NCI-H774 (cell line): ENCODE results near the gene NELFE.
"Not testable (repeated sequence)": the region's sequence is repeated elsewhere in the genome, so short reads cannot be mapped to it uniquely, and the experiment has no call there.

Source experiments
- DNase-seq: peaks from one replicate; lab custom pipeline; 2025; lab: John Stamatoyannopoulos, UW

The NELFE gene

DNA sequence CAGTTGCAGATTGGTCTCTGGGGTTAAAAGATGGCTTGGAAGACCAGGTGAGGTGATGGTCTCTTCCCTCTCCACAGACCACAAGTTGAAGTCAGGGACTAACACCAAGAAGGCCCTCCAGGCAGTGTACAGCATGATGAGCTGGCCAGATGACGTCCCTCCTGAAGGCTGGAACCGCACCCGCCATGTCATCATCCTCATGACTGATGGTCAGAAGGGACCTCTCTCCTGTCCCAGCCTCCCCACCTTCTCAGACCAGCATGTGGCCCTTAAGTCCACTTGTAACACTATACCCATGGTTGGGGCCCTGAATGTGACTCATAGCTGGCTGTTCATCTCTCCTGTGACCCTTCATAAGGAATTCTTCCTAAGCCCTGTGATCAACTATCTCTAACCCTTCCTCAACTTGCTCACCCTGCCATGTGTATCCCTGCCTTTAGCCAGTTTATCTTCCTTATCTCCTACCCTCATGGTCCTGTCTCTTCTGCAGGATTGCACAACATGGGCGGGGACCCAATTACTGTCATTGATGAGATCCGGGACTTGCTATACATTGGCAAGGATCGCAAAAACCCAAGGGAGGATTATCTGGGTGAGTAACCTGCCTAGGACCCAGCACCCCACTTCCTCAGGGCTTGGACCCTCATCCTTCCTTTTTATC, 9.9 kb downstream of the NELFE start:
- DNase-seq: no peak

DNA sequence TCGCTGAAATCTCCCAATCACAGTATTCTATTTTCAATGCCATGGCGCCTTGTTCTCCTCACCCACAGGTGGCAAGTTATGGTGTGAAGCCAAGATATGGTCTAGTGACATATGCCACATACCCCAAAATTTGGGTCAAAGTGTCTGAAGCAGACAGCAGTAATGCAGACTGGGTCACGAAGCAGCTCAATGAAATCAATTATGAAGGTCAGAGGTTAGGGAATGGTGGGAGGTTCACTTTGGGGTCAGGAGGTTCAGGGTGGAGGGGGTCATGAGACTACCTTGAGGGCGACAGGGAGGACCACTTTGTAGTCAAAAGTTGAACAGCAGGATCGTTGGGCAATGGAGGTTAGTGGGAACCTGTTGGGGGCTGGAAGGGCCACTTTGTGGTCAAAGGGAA, 10.5 kb downstream of the NELFE start:
- DNase-seq: no peak

- no peak for DNase-seq
These were observed 10.9 kb downstream of the NELFE start for GRCh38 chr6:31947864-31948263.

- DNase-seq: no peak
These were observed 11.6 kb downstream of the NELFE start for GRCh38 chr6:31947070-31947675.

GRCh38 chr6:31946370-31946885, 12.3 kb downstream of the NELFE start:
- DNase-seq: no peak

GRCh38 chr6:31945507-31946369, 13.0 kb downstream of the NELFE start, which contains the start of gene CFB:
CFB (plus strand) TSS chr6:31946095; CDS start chr6:31946222, 127 bp downstream.
- no peak for DNase-seq

DNA sequence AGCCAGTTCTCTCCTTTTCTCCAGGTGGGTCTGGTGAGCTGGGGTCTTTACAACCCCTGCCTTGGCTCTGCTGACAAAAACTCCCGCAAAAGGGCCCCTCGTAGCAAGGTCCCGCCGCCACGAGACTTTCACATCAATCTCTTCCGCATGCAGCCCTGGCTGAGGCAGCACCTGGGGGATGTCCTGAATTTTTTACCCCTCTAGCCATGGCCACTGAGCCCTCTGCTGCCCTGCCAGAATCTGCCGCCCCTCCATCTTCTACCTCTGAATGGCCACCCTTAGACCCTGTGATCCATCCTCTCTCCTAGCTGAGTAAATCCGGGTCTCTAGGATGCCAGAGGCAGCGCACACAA, 13.6 kb downstream of the NELFE start:
- DNase-seq: no peak

DNA sequence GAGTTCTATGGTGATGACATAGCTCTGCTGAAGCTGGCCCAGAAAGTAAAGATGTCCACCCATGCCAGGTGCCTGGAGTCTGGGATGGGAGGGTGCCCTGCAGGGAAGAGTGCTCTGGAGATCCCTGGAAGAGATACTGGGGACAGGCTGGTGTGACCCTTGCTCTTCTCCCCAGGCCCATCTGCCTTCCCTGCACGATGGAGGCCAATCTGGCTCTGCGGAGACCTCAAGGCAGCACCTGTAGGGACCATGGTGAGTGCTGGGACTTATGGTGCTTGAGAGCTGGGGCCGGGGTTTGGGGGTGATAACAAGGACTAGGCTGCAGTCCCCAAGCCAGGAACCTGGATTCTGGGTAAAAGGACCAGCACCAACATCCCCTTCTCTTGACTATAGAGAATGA, 15.0 kb downstream of the NELFE start:
- no peak for DNase-seq

- DNase-seq: no peak
These were observed 18.5 kb downstream of the NELFE start for GRCh38 chr6:31940256-31940664.

DNA sequence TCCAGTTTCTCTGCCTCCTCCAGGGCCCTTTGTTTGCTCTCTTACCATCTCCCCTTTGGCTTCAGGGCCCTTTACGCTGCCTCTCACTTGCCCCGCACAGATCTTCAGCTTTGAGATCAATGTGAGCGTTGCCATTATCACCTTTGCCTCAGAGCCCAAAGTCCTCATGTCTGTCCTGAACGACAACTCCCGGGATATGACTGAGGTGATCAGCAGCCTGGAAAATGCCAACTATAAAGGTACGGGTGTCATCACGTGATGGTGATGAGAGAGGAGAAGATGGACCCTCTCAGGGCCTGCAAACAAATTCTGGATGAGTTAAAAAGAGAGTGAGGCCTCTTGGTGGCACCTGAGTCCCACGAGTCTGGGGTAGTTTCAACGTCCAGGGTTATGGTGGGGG, 22.9 kb downstream of the NELFE start:
- DNase-seq: no peak

DNA sequence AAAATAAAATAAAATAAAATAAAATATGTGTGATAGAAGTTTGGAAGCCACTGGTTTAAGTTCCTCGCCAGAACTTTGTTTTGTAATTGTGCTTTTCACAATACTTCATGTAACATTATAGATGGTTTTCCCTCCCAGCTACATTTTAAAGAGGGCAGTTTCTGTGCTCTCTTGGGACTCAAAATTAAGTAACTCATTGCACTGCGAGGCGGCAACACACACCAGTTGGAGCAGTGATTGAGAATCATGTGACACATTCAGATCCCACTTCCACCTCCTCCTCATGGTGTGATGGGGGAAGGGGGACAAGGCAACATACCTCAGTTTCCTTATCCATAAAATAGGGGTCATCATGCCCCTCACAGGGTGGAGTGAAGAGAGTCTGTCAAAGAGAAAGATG, 23.8 kb downstream of the NELFE start:
- no peak for DNase-seq

- no peak for DNase-seq
These were observed 25.2 kb downstream of the NELFE start for GRCh38 chr6:31933537-31933936.

DNA sequence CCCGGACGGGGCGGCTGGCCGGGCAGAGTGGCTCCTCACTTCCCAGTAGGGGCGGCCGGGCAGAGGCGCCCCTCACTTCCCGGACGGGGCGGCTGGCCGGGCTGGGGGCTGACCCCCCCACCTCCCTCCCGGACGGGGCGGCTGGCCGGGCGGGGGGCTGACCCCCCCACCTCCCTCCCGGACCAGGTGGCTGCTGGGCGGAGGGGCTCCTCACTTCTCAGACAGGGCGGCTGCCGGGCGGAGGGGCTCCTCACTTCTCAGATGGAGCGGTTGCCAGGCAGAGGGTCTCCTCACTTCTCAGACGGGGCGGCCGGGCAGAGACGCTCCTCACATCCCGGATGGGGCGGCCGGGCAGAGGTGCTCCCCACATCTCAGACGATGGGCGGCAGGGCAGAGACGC, 26.6 kb downstream of the NELFE start:
- not testable (repeated sequence) for DNase-seq

- no peak for DNase-seq
These were observed 27.8 kb downstream of the NELFE start for GRCh38 chr6:31930962-31931361.

DNA sequence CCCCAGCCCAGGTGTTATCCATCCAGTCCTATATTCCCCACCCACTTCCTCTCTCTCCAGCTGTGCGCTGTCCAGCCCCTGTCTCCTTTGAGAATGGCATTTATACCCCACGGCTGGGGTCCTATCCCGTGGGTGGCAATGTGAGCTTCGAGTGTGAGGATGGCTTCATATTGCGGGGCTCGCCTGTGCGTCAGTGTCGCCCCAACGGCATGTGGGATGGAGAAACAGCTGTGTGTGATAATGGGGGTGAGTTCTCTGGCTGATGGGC, 30.2 kb downstream of the NELFE start:
- DNase-seq: no peak

DNA sequence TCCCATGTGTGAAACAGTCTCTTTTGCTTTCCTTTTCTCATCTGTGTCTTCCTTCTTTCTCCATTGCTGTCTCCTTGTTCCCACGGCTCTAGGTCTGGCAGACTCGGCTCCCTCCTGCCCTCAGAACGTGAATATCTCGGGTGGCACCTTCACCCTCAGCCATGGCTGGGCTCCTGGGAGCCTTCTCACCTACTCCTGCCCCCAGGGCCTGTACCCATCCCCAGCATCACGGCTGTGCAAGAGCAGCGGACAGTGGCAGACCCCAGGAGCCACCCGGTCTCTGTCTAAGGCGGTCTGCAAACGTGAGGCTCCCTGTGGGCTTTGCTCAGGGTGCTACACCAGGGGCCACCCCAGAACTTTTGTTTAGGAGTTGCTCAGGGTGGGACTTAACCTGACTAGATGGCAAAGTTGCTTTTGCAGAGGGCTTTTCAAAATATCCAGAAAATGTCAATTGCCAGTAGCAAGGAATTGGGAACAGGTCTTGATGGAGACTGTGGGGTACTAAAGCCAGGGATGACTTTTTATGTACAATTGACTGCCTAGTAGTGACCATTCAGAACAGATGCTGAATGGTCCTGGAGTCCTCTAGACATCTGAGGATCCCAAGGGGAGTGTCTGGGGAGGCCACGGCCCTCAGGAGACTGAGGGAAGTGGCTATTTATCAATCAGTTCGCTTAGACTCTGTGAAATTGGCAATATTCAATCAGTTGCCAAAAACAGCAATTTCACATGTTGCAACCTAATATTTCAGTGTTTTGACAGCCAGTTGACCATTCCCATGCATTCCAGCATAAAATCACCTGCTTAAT, 30.7 kb downstream of the NELFE start:
- no peak for DNase-seq

GRCh38 chr6:31927242-31927862, 31.4 kb downstream of the NELFE start, which contains the start of gene C2:
C2 (plus strand) TSS chr6:31927717; CDS start chr6:31927753, 36 bp downstream.
- DNase-seq: no peak

- no peak for DNase-seq
These were observed 35.8 kb downstream of the NELFE start for GRCh38 chr6:31922942-31923341.

DNA sequence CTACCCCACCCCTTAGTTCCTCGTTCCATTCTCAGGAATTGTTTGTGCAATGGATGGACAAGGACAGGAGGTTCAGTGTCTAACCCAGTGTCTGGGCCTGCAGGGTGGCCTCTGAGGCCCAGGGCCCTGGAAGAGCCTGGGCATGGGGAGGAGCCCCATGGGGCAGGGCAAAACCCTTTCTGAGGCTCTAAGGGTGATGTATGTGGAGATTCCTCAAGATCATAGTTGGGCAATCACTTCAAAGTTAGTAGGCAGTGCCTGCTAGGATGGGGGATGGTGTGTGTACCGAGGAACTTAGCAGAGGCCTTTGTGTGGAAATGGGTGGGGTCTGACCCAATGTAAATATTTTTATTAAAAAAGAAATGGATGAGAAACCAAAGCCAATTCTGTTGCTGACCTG, 38.0 kb downstream of the NELFE start:
- DNase-seq: no peak

- no peak for DNase-seq
These were observed 39.0 kb downstream of the NELFE start for GRCh38 chr6:31919624-31920303.

- no peak for DNase-seq
These were observed 40.6 kb downstream of the NELFE start for GRCh38 chr6:31918069-31918720.
